IPS-18a (cell line): ENCODE results near the gene ZNF365.

Experiments used
- H3K27ac ChIP-seq: one replicate; pipeline ENCODE4 v1.5.1; 2013; ENCODE audit warnings: low read length
- H3K27me3 ChIP-seq: one replicate; pipeline ENCODE4 v1.6.1; 2013; ENCODE audit warnings: mild to moderate bottlenecking, low read length; ENCODE audit not compliant: control insufficient read depth, insufficient read depth
- H3K36me3 ChIP-seq: one replicate; pipeline ENCODE4 v1.6.1; 2013; ENCODE audit warnings: low read depth, low read length; ENCODE audit not compliant: control insufficient read depth
- H3K4me1 ChIP-seq: one replicate; pipeline ENCODE4 v1.6.1; 2013; ENCODE audit warnings: low read depth, low read length; ENCODE audit not compliant: control insufficient read depth
- H3K4me3 ChIP-seq: one replicate; pipeline ENCODE4 v1.5.1; 2013; ENCODE audit warnings: low read length
- H3K9ac ChIP-seq: one replicate; pipeline ENCODE4 v1.6.1; 2013; ENCODE audit warnings: mild to moderate bottlenecking, low read length, moderate library complexity
- H3K9me3 ChIP-seq: one replicate; pipeline ENCODE4 v1.6.1; 2013; ENCODE audit warnings: low read depth, low read length; ENCODE audit not compliant: control insufficient read depth

Gene ZNF365

GRCh38 chr10:62379394-62379793 lies 5.2 kb downstream of the ZNF365 start:
- Histone ChIP-seq H3K4me3 (no peak overlapping the region), H3K27ac (no peak overlapping the region)

GRCh38 chr10:62380016-62380415 lies 5.8 kb downstream of the ZNF365 start:
- H3K27me3 ChIP-seq = peaks cover 7% of the 10 kb centered on the region
- H3K9me3 ChIP-seq = no peaks in the 10 kb centered on the region
- H3K9ac ChIP-seq = no peak overlapping the region
- H3K4me3 ChIP-seq = no peak overlapping the region
- H3K36me3 ChIP-seq = no peaks in the 10 kb centered on the region
- no peak overlapping the region for H3K27ac ChIP-seq
- H3K4me1 ChIP-seq = no peaks in the 10 kb centered on the region

More at GRCh38 chr10:62379394-62379793, 5.2 kb downstream of the ZNF365 start:
- Histone ChIP-seq H3K9ac (no peak overlapping the region), H3K36me3 (no peaks in the 10 kb centered on the region), H3K4me1 (no peaks in the 10 kb centered on the region), H3K9me3 (no peaks in the 10 kb centered on the region), H3K27me3 (peaks cover 14% of the 10 kb centered on the region)

- Histone ChIP-seq H3K27ac (no peak overlapping the region), H3K9ac (no peak overlapping the region), H3K4me1 (no peaks in the 10 kb centered on the region), H3K27me3 (no peaks in the 10 kb centered on the region), H3K4me3 (no peak overlapping the region), H3K9me3 (no peaks in the 10 kb centered on the region), H3K36me3 (no peaks in the 10 kb centered on the region)
These were observed 7.4 kb downstream of the ZNF365 start for GRCh38 chr10:62381385-62382102.

GRCh38 chr10:62382831-62383230 lies 8.7 kb downstream of the ZNF365 start:
- H3K4me1 ChIP-seq = no peaks in the 10 kb centered on the region
- no peak overlapping the region for H3K4me3 ChIP-seq
- no peak overlapping the region for H3K9ac ChIP-seq
- H3K36me3 ChIP-seq = no peaks in the 10 kb centered on the region
- H3K9me3 ChIP-seq = no peaks in the 10 kb centered on the region
- no peaks in the 10 kb centered on the region for H3K27me3 ChIP-seq
- H3K27ac ChIP-seq = no peak overlapping the region

- Histone ChIP-seq H3K4me1 (no peaks in the 10 kb centered on the region), H3K27me3 (no peaks in the 10 kb centered on the region), H3K9me3 (no peaks in the 10 kb centered on the region), H3K9ac (no peak overlapping the region), H3K36me3 (no peaks in the 10 kb centered on the region), H3K4me3 (no peak overlapping the region), H3K27ac (no peak overlapping the region)
These were observed 9.9 kb downstream of the ZNF365 start for GRCh38 chr10:62384057-62384446.

- Histone ChIP-seq H3K27ac (no peak overlapping the region), H3K36me3 (no peaks in the 10 kb centered on the region), H3K4me3 (no peak overlapping the region), H3K27me3 (no peaks in the 10 kb centered on the region), H3K9ac (no peak overlapping the region), H3K4me1 (no peaks in the 10 kb centered on the region), H3K9me3 (no peaks in the 10 kb centered on the region)
These were observed 10.4 kb downstream of the ZNF365 start for GRCh38 chr10:62384447-62385081.

GRCh38 chr10:62386356-62387320 lies 12.5 kb downstream of the ZNF365 start:
- Histone ChIP-seq H3K27me3 (no peaks in the 10 kb centered on the region), H3K36me3 (no peaks in the 10 kb centered on the region), H3K4me3 (no peak overlapping the region), H3K4me1 (no peaks in the 10 kb centered on the region), H3K27ac (no peak overlapping the region), H3K9ac (no peak overlapping the region), H3K9me3 (no peaks in the 10 kb centered on the region)

GRCh38 chr10:62388328-62388727 lies 14.2 kb downstream of the ZNF365 start:
- H3K27me3 ChIP-seq = no peaks in the 10 kb centered on the region
- H3K9me3 ChIP-seq = no peaks in the 10 kb centered on the region
- H3K36me3 ChIP-seq = no peaks in the 10 kb centered on the region
- no peak overlapping the region for H3K9ac ChIP-seq
- no peak overlapping the region for H3K4me3 ChIP-seq
- H3K27ac ChIP-seq = no peak overlapping the region
- no peaks in the 10 kb centered on the region for H3K4me1 ChIP-seq

- Histone ChIP-seq H3K4me3 (no peak overlapping the region), H3K9ac (no peak overlapping the region), H3K27ac (no peak overlapping the region), H3K9me3 (no peaks in the 10 kb centered on the region), H3K4me1 (no peaks in the 10 kb centered on the region), H3K36me3 (no peaks in the 10 kb centered on the region), H3K27me3 (no peaks in the 10 kb centered on the region)
These were observed 16.5 kb downstream of the ZNF365 start for GRCh38 chr10:62390497-62391176.

- Histone ChIP-seq H3K4me1 (no peaks in the 10 kb centered on the region), H3K9ac (no peak overlapping the region), H3K27ac (no peak overlapping the region), H3K36me3 (no peaks in the 10 kb centered on the region), H3K4me3 (no peak overlapping the region), H3K27me3 (no peaks in the 10 kb centered on the region), H3K9me3 (no peaks in the 10 kb centered on the region)
These were observed 19.1 kb downstream of the ZNF365 start for GRCh38 chr10:62393237-62393636.

GRCh38 chr10:62394556-62395018 lies 20.4 kb downstream of the ZNF365 start:
- H3K9me3 ChIP-seq = no peaks in the 10 kb centered on the region
- H3K36me3 ChIP-seq = no peaks in the 10 kb centered on the region
- H3K4me3 ChIP-seq = no peak overlapping the region
- no peak overlapping the region for H3K27ac ChIP-seq
- no peaks in the 10 kb centered on the region for H3K4me1 ChIP-seq
- H3K9ac ChIP-seq = no peak overlapping the region
- no peaks in the 10 kb centered on the region for H3K27me3 ChIP-seq
